Measurements from ENCODE around the gene SLC6A9. TPM values are rescaled to one million over a fixed set of nuclear protein-coding genes. Genes with fewer than 3 reads are reported as not detected.
A peak's percentile ranks its signal among the peaks of the same experiment; 100 is the strongest.

SLC6A9 gene
- total and polyA plus RNA-seq, 2 of the 8 experiments (the other 6 are each of a cell fraction or from before 2014, with no cell fraction given) = 20.2 to 24.2 TPM

DNA sequence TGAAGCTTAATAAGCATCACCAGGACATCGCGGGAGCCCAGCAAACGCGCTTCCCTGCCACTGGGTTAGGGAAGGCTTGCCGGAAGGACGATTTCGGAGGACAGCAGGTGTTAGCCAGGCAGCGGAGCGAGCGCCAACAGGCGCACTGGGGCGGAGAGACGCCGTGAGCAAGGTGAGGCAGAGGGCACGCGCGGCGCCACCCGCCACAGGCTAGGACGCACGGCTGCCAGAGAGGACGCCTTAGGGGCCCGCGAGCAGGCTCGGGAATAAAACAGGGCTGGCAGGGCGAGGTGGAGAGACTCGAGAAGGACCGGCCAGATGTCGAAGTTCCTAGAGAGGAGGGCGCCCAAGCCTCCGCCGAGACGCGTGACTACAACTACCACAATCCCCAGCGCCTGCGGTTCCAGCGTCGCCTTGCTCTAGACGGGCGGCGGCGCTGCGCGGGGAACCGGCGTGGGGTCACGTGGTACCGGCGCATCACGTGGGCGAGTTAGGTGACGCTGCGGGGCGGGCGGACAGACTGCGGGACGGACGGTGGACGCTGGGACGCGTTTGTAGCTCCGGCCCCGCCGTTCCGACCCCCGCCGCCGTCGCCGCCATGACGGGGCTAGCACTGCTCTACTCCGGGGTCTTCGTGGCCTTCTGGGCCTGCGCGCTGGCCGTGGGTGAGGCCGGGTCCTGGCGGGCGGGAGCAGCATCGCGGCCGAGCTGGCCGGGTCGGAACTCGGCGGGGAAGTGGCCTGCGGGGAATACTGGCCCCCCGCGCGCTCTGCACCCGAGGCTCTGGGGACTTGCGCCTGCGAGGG lies 56.6 kb downstream of the SLC6A9 start, which contains the start of gene ATP6V0B (continued):
- TF ChIP-seq POLR2AphosphoS5 (IDR thresholded peaks at IDR 0.05; ENCODE audit: low read depth, low read length) (peak; percentile 45), CEBPB (IDR thresholded peaks at IDR 0.05; ENCODE audit: low read depth, low read length) (no peak), ASH2L (IDR thresholded peaks at IDR 0.05; ENCODE audit: low read length) (peak; percentile 78), POLR2A (IDR thresholded peaks at IDR 0.05; ENCODE audit: control extremely low read depth in 1 of 2, low read depth in 2 of 2, low read length in 2 of 2) (peak in 1 of 2 experiments; percentile 73; a peak in 2 of 3 replicates), SP4 (IDR thresholded peaks at IDR 0.05; ENCODE audit: low read length) (no peak), HDAC2 (IDR thresholded peaks at IDR 0.05; ENCODE audit: borderline replicate concordance in 1 of 2, low read depth in 2 of 2, low read length in 2 of 2) (0 out of 4 replicates have a peak, but pooled peaks of 1 of the 2 experiments have one; percentile 34), HDAC6 (IDR thresholded peaks at IDR 0.05; ENCODE audit: low read depth, low read length) (no peak), YY1 (IDR thresholded peaks at IDR 0.05; ENCODE audit: low read depth, low read length) (peak; percentile 52; the same call in 1 of the 2 replicates), KDM5A (IDR thresholded peaks at IDR 0.05; ENCODE audit: low read length) (0 out of 2 replicates have a peak, but pooled peaks have one; percentile 61), ATF2 (IDR thresholded peaks at IDR 0.05; ENCODE audit: low read length) (peak; percentile 68; the same call in 1 of the 2 replicates), MAX (IDR thresholded peaks at IDR 0.05) (peak; percentile 94), CREB1 (IDR thresholded peaks at IDR 0.05) (peak; percentile 98), KDM4A (IDR thresholded peaks at IDR 0.05; ENCODE audit: low read depth, low read length, severe bottlenecking) (peak; percentile 93), TAF1 (IDR thresholded peaks at IDR 0.05; ENCODE audit: low read depth, low read length) (peak; percentile 72; the same call in 1 of the 2 replicates), GTF2F1 (IDR thresholded peaks at IDR 0.05; ENCODE audit: borderline replicate concordance, low read depth, low read length) (no peak), RBBP5 (IDR thresholded peaks at IDR 0.05; ENCODE audit: borderline replicate concordance, low read depth, low read length) (peak; percentile 81; the same call in 1 of the 2 replicates), ATF3 (IDR thresholded peaks at IDR 0.05; ENCODE audit: insufficient read depth, low read depth, low read length) (peak; percentile 99), CTBP2 (IDR thresholded peaks at IDR 0.05; ENCODE audit: borderline replicate concordance, insufficient read depth, insufficient read length, low read length) (no peak)
- TF ChIP-seq, protein P1, sequence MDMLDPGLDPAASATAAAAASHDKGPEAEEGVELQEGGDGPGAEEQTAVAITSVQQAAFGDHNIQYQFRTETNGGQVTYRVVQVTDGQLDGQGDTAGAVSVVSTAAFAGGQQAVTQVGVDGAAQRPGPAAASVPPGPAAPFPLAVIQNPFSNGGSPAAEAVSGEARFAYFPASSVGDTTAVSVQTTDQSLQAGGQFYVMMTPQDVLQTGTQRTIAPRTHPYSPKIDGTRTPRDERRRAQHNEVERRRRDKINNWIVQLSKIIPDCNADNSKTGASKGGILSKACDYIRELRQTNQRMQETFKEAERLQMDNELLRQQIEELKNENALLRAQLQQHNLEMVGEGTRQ (IDR thresholded peaks at IDR 0.05; ENCODE audit: low read length) = peak; percentile 99

Measured in H1 (cell line).